Measurements from ENCODE around the gene USP9Y. TPM values are rescaled to one million over a fixed set of nuclear protein-coding genes. Genes with fewer than 3 reads are reported as not detected.

The USP9Y gene
- total RNA-seq, 4 donors from 2014 or later = 0.04 to 17.2 (median 5.4) TPM

DNA sequence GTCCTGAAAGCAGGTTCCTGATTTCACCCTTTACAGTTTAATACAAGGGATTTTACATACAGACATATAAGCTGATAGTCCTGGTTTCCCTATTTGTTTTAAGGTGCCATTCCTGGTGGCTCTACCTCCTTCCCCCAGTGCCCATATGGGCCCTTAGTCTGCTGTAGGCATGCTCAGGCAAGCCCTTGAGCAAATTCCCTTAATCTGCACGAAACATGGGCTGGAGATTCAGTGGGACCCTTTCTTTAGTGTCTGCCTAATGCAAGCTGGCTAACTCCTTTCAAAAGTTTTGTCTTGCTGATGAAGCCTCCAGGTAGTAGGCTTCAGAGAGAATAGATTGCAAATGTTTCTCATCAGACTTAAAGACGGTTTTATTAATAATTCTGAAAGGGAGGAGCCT, 22.9 kb upstream of the USP9Y start:
- WGBS, 2 donors = 94% methylated on average over 2 of the region's 2 CpGs; no CpG with 5 or more reads in 1 of the 2 donors
- no peak for DNase-seq (ENCODE audit: low spot score in 2 of 2)

DNA sequence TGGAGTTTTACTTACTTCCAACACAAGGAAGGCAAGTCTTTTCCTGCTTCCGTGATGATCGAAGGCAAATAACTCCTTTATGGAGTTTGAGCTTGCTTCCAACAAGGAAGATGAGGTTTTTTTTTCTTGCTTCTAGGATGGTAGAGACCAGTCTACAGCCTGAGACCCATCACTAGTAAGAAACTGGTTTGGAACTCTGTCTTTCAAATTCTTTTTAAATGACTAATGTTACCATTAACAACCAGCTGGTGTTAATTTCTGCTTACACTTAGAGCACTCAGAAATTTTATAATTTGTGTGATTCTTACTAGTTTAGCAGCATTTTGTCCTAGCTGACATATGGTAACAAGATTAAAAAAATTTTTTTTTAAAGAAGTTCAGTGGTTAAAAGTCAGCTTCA, 19.5 kb upstream of the USP9Y start:
- WGBS, 2 donors = 33% methylated on average over 2 of the region's 2 CpGs; no CpG with 5 or more reads in 1 of the 2 donors
- H3K4me3 ChIP-seq (ENCODE audit: low read depth, poor library complexity, severe bottlenecking) = no peak overlapping the region
- TF ChIP-seq, protein P1, sequence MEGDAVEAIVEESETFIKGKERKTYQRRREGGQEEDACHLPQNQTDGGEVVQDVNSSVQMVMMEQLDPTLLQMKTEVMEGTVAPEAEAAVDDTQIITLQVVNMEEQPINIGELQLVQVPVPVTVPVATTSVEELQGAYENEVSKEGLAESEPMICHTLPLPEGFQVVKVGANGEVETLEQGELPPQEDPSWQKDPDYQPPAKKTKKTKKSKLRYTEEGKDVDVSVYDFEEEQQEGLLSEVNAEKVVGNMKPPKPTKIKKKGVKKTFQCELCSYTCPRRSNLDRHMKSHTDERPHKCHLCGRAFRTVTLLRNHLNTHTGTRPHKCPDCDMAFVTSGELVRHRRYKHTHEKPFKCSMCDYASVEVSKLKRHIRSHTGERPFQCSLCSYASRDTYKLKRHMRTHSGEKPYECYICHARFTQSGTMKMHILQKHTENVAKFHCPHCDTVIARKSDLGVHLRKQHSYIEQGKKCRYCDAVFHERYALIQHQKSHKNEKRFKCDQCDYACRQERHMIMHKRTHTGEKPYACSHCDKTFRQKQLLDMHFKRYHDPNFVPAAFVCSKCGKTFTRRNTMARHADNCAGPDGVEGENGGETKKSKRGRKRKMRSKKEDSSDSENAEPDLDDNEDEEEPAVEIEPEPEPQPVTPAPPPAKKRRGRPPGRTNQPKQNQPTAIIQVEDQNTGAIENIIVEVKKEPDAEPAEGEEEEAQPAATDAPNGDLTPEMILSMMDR (IDR thresholded peaks at IDR 0.05) = no peak
- no peak for TF ChIP-seq POLR2A (IDR thresholded peaks at IDR 0.05)
- intact Hi-C loops (cut with DNase I; ENCODE audit: low total_unique reads) = no loop called here
- no peak for DNase-seq (ENCODE audit: low spot score in 2 of 2)

More for the DNA sequence above, 22.9 kb upstream of the USP9Y start:
- H3K4me3 ChIP-seq (ENCODE audit: low read depth, poor library complexity, severe bottlenecking) = no peak overlapping the region
- intact Hi-C loops (cut with DNase I; ENCODE audit: low total_unique reads) = no loop called here
- TF ChIP-seq, protein P1 (IDR thresholded peaks at IDR 0.05) = no peak
- no peak for TF ChIP-seq POLR2A (IDR thresholded peaks at IDR 0.05)

DNA sequence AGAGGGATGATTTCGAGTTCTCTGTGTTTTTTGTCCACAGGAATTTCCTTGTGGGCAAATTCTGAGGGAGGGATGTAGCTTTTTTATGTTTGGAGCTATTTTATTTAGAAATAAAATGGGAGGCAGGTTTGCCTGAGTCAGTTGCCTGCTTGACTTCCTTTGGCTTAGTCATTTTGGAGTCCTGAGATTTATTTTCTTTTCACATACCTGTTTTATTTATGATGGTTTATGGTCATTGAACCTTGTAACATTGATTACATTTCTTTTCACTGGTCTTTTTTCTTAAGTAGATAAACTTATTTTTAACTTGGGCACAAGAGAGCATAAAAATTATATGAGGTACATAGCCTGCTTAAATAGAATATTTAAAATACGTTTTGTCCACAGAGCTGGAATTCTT, 12.7 kb upstream of the USP9Y start:
- no peak for DNase-seq (ENCODE audit: low spot score in 2 of 2)
- H3K4me3 ChIP-seq (ENCODE audit: low read depth, poor library complexity, severe bottlenecking) = no peak overlapping the region
- WGBS, 2 donors = 81% methylated on average over 2 of the region's 2 CpGs; no CpG with 5 or more reads in 1 of the 2 donors
- intact Hi-C loops (cut with DNase I; ENCODE audit: low total_unique reads) = no loop called here
- TF ChIP-seq POLR2A (IDR thresholded peaks at IDR 0.05) = no peak
- TF ChIP-seq, protein P1 (IDR thresholded peaks at IDR 0.05) = no peak

DNA sequence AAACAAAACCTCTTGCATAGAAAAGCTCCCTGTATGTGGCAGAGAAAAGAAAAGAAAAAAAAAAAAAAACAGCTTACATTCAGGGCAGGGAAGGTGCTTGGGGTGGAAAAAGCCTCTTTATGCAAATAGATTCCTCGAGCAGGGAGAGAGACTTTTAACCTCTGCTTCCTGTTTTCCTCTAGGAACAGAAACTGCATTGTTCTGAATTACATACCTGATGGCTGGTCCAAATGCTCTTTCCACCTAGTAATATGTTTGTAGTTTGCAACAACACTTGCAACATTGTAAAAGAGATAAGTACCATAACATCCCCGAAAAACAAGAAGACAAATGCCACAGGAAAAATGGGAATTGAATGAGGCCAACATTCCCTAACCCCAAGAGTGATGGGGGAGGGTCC, 944 bp upstream of the USP9Y start:
- intact Hi-C loops (cut with DNase I; ENCODE audit: low total_unique reads) = no loop called here
- no peak for TF ChIP-seq POLR2A (IDR thresholded peaks at IDR 0.05)
- TF ChIP-seq, protein P1 (IDR thresholded peaks at IDR 0.05) = no peak

DNA sequence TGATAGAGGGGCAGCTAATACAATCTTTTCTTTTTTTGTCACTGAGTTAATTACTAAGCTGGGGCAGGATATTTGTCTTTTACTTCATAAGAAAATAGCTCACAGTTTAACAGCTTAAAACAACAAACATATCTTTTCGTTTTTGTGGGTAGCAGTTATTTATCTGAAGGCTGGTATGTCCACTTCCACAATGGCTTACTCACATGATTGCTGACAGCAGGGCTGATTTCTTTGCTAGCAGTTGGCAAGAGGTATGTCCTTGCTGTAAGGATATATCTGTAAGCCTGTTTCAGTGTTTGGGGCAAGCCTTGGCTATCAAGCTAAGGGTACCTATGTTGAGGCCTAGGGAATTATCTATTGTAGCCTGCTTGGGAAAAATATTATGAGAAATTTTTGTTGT, 1.1 kb downstream of the USP9Y start:
- no peak for DNase-seq (ENCODE audit: low spot score in 2 of 2)
- intact Hi-C loops (cut with DNase I; ENCODE audit: low total_unique reads) = no loop called here
- TF ChIP-seq, protein P1 (IDR thresholded peaks at IDR 0.05) = no peak
- no peak for TF ChIP-seq POLR2A (IDR thresholded peaks at IDR 0.05)
- H3K4me3 ChIP-seq (ENCODE audit: low read depth, poor library complexity, severe bottlenecking) = no peak overlapping the region
- 63% methylated on average over 1 of the region's 1 CpG; no CpG with 5 or more reads in 1 of the 2 donors for WGBS, 2 donors

More for the DNA sequence above, 944 bp upstream of the USP9Y start:
- no peak for DNase-seq (ENCODE audit: low spot score in 2 of 2)
- 72% methylated on average over 2 of the region's 2 CpGs; no CpG with 5 or more reads in 1 of the 2 donors for WGBS, 2 donors
- no peak overlapping the region for H3K4me3 ChIP-seq (ENCODE audit: low read depth, poor library complexity, severe bottlenecking)

DNA sequence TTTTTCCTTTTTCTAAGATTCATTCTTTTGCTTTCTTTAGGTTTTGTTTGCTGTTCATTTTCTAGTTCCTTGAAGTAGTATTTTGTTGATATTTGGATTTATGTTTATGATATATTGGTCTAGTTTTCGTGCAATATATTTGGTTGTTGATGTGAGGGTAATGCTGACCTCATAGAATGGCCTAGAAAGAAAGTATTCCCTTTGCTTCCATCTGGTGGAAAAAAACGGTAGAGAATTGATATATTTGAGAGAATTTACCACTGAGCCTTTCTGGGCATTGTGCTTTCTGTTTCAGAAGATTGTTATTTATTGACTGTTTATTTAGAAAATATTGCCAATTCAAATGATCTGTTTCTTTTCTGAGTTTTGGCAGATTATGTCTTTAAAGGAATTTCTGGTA, 9.4 kb downstream of the USP9Y start:
- 40% methylated on average over 2 of the region's 2 CpGs; no CpG with 5 or more reads in 1 of the 2 donors for WGBS, 2 donors
- no peak overlapping the region for H3K4me3 ChIP-seq (ENCODE audit: low read depth, poor library complexity, severe bottlenecking)
- intact Hi-C loops (cut with DNase I; ENCODE audit: low total_unique reads) = no loop called here
- no peak for TF ChIP-seq POLR2A (IDR thresholded peaks at IDR 0.05)
- TF ChIP-seq, protein P1 (IDR thresholded peaks at IDR 0.05) = no peak
- no peak for DNase-seq (ENCODE audit: low spot score in 2 of 2)

Measured in lower leg skin (tissue), 4 donors.